Measurements from ENCODE around the gene CAMTA1. TPM values are rescaled to one million over a fixed set of nuclear protein-coding genes. Genes with fewer than 3 reads are reported as not detected.

Gene CAMTA1
- total and polyA plus RNA-seq, 4 donors, result 48.1 to 140 (median 52.3) TPM

GRCh38 chr1:7658099-7658498 lies 872.8 kb downstream of the CAMTA1 start:
- DNase-seq (no peak), ATAC-seq (ENCODE audit: insufficient read depth, low FRiP score) (no peak)
- Histone ChIP-seq H3K36me3 (ENCODE audit: control insufficient read depth in 4 of 4, insufficient read depth in 4 of 4, low read length in 4 of 4) (no peaks in the 10 kb centered on the region), H3K27ac (ENCODE audit: low read depth in 1 of 2, low read length in 1 of 2) (no peak overlapping the region), H3K27me3 (ENCODE audit: control insufficient read depth in 3 of 3, insufficient read depth in 3 of 3, low read length in 2 of 3) (no peaks in the 10 kb centered on the region), H3K4me1 (ENCODE audit: control insufficient read depth in 5 of 5, insufficient read depth in 5 of 5, low read length in 5 of 5) (no peaks in the 10 kb centered on the region), H3K9me3 (ENCODE audit: control insufficient read depth in 4 of 4, insufficient read depth in 3 of 4, low read length in 3 of 4) (no peaks in the 10 kb centered on the region), H3K9ac (ENCODE audit: insufficient read depth in 1 of 2, low read length in 2 of 2) (no peak overlapping the region), H3K4me3 (no peak overlapping the region)
- TF ChIP-seq, protein P1, sequence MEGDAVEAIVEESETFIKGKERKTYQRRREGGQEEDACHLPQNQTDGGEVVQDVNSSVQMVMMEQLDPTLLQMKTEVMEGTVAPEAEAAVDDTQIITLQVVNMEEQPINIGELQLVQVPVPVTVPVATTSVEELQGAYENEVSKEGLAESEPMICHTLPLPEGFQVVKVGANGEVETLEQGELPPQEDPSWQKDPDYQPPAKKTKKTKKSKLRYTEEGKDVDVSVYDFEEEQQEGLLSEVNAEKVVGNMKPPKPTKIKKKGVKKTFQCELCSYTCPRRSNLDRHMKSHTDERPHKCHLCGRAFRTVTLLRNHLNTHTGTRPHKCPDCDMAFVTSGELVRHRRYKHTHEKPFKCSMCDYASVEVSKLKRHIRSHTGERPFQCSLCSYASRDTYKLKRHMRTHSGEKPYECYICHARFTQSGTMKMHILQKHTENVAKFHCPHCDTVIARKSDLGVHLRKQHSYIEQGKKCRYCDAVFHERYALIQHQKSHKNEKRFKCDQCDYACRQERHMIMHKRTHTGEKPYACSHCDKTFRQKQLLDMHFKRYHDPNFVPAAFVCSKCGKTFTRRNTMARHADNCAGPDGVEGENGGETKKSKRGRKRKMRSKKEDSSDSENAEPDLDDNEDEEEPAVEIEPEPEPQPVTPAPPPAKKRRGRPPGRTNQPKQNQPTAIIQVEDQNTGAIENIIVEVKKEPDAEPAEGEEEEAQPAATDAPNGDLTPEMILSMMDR (IDR thresholded peaks at IDR 0.05; ENCODE audit: control extremely low read depth, extremely low read depth), result no peak
- WGBS, 2 donors, result 90 to 96% methylated on average over 7 of the region's 7 CpGs

- no peak for ATAC-seq (ENCODE audit: insufficient read depth, low FRiP score)
- no peak overlapping the region for H3K9ac ChIP-seq (ENCODE audit: insufficient read depth in 1 of 2, low read length in 2 of 2)
- no peak for DNase-seq
- TF ChIP-seq, protein P1 (IDR thresholded peaks at IDR 0.05; ENCODE audit: control extremely low read depth, extremely low read depth), result no peak
- H3K9me3 ChIP-seq (ENCODE audit: control insufficient read depth in 4 of 4, insufficient read depth in 3 of 4, low read length in 3 of 4), result no peaks in the 10 kb centered on the region
- no peak overlapping the region for H3K4me3 ChIP-seq
- no peak overlapping the region for H3K27ac ChIP-seq (ENCODE audit: low read depth in 1 of 2, low read length in 1 of 2)
- H3K36me3 ChIP-seq (ENCODE audit: control insufficient read depth in 4 of 4, insufficient read depth in 4 of 4, low read length in 4 of 4), result no peaks in the 10 kb centered on the region
- no peaks in the 10 kb centered on the region for H3K4me1 ChIP-seq (ENCODE audit: control insufficient read depth in 5 of 5, insufficient read depth in 5 of 5, low read length in 5 of 5)
- H3K27me3 ChIP-seq (ENCODE audit: control insufficient read depth in 3 of 3, insufficient read depth in 3 of 3, low read length in 2 of 3), result no peaks in the 10 kb centered on the region
- WGBS, 2 donors, result 83 to 87% methylated on average over 6 of the region's 6 CpGs
These were observed 874.3 kb downstream of the CAMTA1 start for GRCh38 chr1:7659514-7659913.

DNA sequence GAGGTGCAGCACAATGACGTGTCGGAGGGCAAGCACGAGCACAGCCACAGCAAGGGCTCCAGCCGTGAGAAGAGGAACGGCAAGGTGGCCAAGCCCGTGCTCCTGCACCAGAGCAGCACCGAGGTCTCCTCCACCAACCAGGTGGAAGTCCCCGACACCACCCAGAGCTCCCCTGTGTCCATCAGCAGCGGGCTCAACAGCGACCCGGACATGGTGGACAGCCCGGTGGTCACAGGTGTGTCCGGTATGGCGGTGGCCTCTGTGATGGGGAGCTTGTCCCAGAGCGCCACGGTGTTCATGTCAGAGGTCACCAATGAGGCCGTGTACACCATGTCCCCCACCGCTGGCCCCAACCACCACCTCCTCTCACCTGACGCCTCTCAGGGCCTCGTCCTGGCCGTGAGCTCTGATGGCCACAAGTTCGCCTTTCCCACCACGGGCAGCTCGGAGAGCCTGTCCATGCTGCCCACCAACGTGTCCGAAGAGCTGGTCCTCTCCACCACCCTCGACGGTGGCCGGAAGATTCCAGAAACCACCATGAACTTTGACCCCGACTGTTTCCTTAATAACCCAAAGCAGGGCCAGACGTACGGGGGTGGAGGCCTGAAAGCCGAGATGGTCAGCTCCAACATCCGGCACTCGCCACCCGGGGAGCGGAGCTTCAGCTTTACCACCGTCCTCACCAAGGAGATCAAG lies 878.3 kb downstream of the CAMTA1 start:
- H3K27ac ChIP-seq (ENCODE audit: low read depth in 1 of 2, low read length in 1 of 2), result no peak overlapping the region
- 93 to 95% methylated on average over 38 of the region's 38 CpGs for WGBS, 2 donors
- H3K9ac ChIP-seq (ENCODE audit: insufficient read depth in 1 of 2, low read length in 2 of 2), result no peak overlapping the region
- H3K4me3 ChIP-seq, result no peak overlapping the region
- TF ChIP-seq, protein P1 (IDR thresholded peaks at IDR 0.05; ENCODE audit: control extremely low read depth, extremely low read depth), result no peak
- peaks cover 0 to 6% (median 0%) of the 10 kb centered on the region in 5 donors for H3K4me1 ChIP-seq (ENCODE audit: control insufficient read depth in 5 of 5, insufficient read depth in 5 of 5, low read length in 5 of 5)
- H3K9me3 ChIP-seq (ENCODE audit: control insufficient read depth in 4 of 4, insufficient read depth in 3 of 4, low read length in 3 of 4), result no peaks in the 10 kb centered on the region
- no peaks in the 10 kb centered on the region for H3K27me3 ChIP-seq (ENCODE audit: control insufficient read depth in 3 of 3, insufficient read depth in 3 of 3, low read length in 2 of 3)
- ATAC-seq (ENCODE audit: insufficient read depth, low FRiP score) (no peak), DNase-seq (no peak)
- H3K36me3 ChIP-seq (ENCODE audit: control insufficient read depth in 4 of 4, insufficient read depth in 4 of 4, low read length in 4 of 4), result no peaks in the 10 kb centered on the region

Data from lung (tissue), 12 donors.